Transverse colon (tissue), 4 donors: ENCODE results near the gene KCNK17.

ENCODE experiments used
- CTCF ChIP-seq, 5 experiments: fragments of 200-600 bp in 3 of 5; fragments of 450-650 bp in 2 of 5; sonication (generic) in 3 of 5; IDR thresholded peaks; 1 replicate in 2 of 5; 2 replicates in 3 of 5; pipeline ENCODE4 v1.5.1; 2016 to 2017; ENCODE audit warnings: antibody characterized with exemption in 5 of 5, inconsistent platforms in 3 of 5, mild to moderate bottlenecking in 2 of 5, moderate library complexity in 1 of 5
- POLR2A ChIP-seq: fragments of 450-650 bp; IDR thresholded peaks from one replicate; pipeline ENCODE4 v1.6.1; 2016; ENCODE audit warnings: antibody characterized with exemption, mild to moderate bottlenecking, moderate library complexity
- POLR2AphosphoS5 ChIP-seq, 3 donors: sonication (generic); formaldehyde crosslinking; IDR thresholded peaks; one replicate each; pipeline ENCODE4 v1.6.1; 2016; ENCODE audit warnings: antibody characterized with exemption in 3 of 3

- TF ChIP-seq POLR2A (no peak), CTCF (IDR thresholded peaks at IDR 0.05) (no peak), POLR2AphosphoS5 (IDR thresholded peaks at IDR 0.05) (no peak)
These were observed 27.7 kb upstream of the KCNK17 start for GRCh38 chr6:39341937-39342336.
